ENCODE results near the gene GSS.
"Not testable (repeated sequence)": the region's sequence is repeated elsewhere in the genome, so short reads cannot be mapped to it uniquely, and the experiment has no call there.

The GSS gene

DNA sequence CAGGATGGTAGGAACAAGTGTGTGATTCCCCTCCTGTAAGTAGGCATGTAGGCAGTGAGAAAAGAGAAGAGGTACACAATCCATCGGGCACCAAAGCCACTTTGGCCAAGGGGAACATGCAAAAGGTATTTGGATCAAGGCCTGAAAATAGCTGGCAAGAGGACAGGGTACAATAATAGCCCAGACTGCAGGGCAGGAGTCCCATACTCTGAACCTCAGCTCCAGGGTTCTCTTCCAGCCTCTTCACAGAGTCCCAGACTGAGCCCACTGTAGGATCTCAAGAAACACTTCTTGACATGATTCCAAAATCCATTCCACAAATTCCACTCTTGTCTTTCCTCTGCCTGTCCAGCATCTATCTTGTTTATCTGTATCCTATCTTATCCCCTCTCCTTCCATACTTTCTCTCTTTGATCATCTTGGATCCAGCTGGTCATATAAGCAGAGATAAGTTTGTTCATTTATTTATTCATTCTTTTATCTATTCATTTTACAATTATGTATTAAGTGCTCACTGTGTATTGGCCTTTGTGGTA lies 59.5 kb downstream of the GSS start:
- DNase-seq = no peak

DNA sequence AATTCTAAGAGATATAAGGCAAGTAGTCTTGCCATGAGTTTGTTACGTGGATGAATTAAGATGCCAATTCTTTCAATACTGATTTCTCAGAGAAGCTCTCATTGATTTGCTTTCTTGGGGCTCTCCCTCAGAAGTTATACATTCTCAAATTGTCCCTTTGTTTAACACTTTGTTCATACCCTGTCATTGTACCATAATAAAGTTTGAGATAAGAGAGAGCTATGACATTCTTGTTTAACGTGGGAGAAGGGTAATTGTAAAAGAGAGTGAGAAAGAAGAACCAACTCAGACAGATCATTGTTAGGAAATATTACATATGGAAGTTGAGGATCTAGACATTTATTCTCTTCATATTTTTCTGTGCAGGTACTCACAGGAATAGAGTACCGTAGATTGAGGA lies 60.1 kb downstream of the GSS start:
- DNase-seq = no peak

DNA sequence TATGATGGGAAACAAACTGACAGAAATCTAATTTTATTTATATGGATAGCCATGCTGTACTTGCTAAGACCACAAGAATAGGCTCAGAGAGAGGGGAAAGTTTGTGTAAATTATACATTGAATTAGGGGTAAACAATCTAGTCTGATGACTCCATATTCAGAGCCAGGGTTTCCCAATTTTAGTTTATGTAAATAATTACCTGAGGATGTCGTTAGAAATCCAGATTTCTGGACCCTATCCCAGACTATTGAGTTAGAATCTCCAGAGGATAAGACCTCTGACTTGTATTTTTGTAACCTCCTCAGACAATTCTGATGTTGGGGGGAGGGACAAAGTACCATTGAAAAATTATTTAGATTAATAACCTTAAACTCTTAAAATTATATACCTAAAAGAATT lies 60.9 kb downstream of the GSS start:
- DNase-seq = no peak

DNA sequence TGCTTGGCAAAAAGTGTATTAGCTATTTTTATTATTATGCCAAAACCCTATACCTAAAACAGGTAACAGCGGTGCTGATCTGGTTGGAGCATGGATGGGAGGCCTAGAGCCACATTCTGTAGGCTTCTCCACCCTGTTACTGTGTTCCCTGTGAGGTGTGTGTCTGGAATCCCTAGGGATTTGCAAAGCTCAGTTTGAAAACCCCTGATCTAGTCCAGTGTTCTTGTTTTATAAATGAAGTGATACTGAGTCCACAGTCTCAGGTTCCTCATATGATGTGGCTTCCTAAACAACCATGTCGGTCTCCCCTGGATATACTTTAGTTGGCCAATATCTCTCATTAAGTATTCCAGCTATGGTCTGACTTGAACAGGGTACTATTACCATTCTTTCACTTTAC lies 62.9 kb downstream of the GSS start:
- no peak for DNase-seq

DNA sequence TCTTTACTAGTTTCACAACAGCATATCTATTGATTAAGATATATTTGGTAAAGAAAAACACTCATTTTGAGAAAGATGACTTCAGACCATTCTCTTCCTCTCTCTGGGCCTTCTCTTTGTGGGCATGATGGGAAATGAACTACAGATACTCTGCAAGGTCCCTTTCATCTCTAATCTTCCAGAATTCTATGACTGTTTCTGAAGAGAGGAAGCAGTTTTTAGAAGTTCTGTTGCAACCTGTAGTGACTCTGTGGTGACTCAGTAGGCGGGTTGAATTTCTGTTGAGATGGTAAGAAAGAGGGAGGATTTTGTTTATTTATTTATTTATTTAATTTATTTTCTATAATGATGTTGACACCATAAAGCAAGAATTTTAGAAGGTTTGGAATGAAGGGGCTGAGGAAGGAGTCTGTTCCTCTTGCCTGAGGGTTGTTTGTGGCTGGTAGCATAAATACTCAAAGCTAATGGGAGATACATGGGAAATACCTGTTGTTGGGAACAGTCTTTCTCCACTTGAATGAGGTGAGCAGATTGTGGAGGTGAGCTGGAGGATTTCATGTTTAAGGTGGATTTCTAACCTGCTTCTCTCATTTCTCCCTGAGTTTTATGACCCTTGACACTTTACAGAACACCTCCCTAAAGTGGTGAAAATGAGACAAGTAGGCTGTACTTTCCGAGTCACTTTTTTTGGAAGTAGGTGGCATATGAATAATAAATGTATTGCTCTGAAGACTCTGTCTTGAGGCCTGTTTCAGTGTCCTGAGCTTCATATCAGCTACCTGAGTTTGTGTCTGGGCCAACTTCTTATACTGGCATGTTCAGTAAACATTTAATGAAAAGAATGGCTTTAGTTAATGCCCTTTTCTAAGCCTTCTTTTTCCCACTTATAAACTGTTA lies 64.2 kb downstream of the GSS start:
- no peak for DNase-seq

DNA sequence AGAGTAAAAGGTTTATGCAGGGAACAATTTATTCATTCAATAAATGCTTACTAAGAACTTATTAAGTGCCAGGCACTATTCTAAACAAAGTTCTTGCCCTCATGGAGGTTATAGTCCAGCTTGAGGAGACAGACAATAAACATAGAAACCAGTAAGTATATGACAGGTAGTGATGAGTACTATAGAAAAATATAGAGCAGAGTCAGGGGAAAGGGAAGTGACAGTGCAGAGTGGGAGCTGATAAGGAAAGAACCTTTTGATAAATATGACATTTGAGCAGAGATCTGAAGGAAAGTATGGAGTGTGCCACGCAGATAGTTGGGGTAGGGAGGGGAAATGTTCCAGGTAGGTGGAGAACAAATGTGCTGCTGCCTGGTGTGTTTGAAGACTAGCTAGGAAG lies 67.1 kb downstream of the GSS start:
- DNase-seq = no peak

DNA sequence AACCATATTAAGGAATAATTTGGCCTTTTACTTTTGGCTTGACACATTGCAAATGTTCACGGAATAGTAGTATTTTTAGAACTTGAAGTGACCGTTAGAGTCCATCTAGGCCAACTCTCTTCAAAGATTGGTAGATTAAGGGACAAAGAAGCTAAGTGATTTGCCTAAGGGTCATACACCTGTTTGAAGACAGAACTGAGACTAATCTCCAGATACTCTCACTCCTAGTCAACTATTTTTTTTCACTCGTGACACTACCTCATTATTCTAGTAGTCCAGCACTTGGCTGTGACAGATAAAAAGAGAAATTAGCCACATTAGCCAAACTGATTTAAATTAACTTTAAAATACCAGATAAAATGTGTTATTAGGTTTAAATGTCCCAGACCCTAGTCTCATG lies 68.6 kb downstream of the GSS start:
- DNase-seq = no peak

DNA sequence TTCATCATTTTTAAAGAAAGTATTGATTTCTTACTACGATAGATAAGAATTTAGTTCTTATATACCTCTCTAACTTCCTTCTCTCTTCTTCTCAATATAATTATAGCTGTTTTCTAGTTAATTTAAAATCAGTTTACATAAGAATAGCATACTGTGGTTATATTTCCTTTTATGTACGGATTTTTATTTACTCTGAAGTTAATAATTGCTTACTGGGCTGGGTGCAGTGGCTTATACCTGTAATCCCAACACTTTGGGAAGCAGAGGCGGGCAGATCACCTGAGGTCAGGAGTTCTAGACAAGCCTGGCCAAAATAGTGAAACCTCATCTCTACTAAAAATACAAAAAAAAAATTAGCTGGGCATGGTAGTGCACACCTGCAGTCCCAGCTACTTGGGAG lies 69.5 kb downstream of the GSS start:
- no peak for DNase-seq

DNA sequence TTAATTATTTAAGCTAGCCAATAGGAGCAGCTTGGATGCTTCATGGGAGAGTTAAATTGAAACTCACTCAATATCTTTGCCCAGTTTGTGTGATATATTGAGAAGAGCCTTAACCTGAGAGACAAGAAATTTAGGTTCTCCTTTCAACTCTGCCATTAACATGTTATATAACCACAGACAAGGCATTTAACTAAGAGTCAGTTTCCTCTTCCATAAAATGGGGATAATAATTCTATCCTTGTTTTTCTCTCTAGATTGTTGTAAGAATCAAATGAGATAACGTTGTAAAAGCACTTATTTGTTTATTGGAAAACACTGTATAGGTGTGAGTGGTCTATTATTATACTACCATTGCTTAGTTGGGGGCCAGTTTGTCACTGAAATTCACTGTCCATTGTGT lies 71.3 kb downstream of the GSS start:
- DNase-seq = no peak

DNA sequence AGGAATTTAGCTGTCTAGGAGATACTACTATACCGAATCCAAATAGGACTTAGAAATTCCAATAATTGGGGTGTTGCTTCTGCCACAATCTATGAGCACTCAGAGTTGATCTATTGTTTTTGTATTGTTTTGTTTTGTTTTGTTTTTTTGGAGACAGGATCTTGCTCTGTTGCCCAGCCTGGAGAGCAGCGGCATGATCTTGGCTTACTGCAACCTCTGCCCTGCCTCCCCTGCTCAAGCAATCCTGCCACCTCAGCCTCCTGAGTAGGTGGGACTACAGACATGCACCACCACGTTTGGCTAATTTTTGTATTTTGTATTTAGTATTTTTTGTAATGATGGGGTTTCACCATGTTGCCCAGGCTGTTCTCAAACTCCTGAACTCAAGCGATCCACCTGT lies 71.8 kb downstream of the GSS start:
- DNase-seq = no peak

DNA sequence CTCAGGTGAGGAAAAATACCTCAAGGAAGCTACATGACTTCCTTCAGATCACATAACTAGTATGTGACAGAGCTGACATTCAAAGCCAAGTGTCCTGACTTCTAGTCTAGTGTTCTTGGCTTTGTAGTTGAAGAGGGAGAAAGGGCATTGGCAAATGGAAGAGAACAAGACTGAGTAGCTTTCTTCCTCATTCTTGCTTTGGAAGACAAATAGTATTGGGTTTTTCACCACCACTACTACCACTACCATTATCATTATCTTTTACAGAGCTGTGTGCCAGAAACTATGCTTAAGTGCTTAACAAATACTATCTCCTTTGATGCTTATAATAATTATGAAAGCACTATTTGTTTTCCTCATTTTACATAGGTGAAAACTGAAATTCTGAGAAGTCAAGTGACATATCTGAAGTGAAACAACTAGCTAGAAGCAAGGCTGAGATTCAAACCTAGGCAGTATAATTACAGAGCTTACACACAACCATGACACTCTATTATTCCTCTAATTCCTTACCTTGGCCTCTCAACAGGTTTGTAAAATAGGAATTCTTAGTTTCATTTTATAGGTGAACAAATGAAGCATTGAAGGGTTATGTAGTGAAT lies 72.4 kb downstream of the GSS start:
- DNase-seq = no peak

DNA sequence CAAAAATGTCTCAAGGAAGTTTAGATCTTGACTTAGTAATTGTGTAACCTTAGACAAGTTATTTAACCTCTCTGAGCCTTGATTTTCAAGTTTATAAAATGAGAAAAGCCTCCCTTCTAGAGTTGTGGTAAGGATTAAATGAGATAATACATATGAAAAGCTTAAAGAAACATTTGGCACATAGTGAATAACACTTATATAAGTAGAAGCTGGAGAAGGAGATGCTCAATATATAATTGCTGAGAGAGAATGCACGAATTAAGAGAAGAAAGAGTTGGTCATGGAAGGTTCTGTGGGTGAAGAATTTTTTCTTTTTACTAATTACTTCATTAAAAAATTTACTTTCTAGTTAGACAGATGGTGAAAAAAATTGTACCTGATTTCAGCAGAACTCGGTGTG lies 73.9 kb downstream of the GSS start:
- DNase-seq = no peak

DNA sequence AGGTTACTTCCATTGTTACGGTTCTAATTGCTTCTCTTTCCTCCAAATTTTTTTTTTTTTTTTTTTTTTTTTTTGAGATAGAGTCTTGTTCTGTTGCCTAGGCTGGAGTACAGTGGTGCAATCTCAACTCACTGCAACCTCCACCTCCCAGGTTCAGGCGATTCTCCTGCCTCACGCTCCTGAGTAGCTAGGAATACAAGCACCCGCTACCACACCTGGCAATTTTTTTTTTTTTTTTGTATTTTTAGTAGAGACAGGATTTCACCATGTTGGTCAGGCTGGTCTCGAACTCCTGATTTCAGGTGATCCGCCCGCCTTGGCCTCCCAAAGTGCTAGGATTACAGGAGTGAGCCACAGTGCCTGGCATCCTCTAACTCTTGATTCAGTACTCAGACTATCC lies 74.6 kb downstream of the GSS start:
- not testable (repeated sequence) for DNase-seq

DNA sequence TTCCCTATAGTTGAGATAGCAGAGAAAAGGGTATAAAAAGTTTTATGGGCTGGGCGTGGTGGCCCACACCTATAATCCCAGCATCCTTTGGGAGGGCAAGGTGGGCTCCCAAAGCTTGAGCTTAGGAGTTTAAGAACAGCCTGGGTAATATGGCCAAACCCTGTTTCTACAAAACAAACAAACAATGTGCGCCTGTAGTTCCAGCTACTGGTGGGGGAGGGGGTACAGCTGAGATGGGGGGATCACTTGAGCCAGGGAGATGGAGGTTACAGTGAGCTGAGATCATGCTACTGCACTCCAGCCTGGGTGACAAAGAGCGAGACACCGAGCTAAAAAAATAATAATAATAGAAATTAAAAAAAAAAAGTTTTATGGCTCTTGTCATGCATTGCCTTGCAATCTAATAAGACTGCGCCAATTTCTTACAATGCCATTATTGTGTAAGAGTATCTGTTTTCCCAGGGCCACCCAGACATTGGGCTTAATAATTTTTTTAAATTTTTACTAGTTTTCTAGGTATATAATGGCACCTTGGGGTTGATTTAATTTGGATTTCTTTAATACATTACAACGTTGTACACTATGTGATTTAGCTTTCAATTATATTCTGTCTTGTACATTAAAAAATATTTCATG lies 75.3 kb downstream of the GSS start:
- no peak for DNase-seq

Measured in SHP77 treated with DMSO at 0.1 percent for 48 hours (cell line).